Progenitor cell of endocrine pancreas (in vitro differentiated cells): ENCODE data around the gene FZD7. TPM values are rescaled to one million over a fixed set of nuclear protein-coding genes. Genes with fewer than 3 reads are reported as not detected.

ENCODE experiments used
- DNase-seq: peaks from one replicate; pipeline ENCODE4 v3.0.0; 2021; ENCODE audit warnings: low spot score; ENCODE audit not compliant: unreplicated experiment
- H3K27ac Mint-ChIP-seq: 2 replicates; pipeline ENCODE4 v1.8.0; 2021; ENCODE audit warnings: mild to moderate bottlenecking, moderate library complexity, mixed read lengths
- H3K27me3 Mint-ChIP-seq: 2 replicates; pipeline ENCODE4 v1.8.0; 2021; ENCODE audit warnings: mixed read lengths
- H3K36me3 Mint-ChIP-seq: 2 replicates; pipeline ENCODE4 v1.8.0; 2022; ENCODE audit warnings: mixed read lengths; ENCODE audit not compliant: insufficient read depth
- H3K4me1 Mint-ChIP-seq: 2 replicates; pipeline ENCODE4 v1.8.0; 2021; ENCODE audit warnings: low read depth, mixed read lengths
- H3K4me3 Mint-ChIP-seq: 2 replicates; pipeline ENCODE4 v1.8.0; 2021; ENCODE audit warnings: low read depth, mild to moderate bottlenecking, moderate library complexity, mixed read lengths
- H3K9me3 Mint-ChIP-seq: 2 replicates; pipeline ENCODE4 v1.8.0; 2021; ENCODE audit warnings: low read depth, mixed read lengths
- total RNA-seq: library from RNA; stranded (reverse); gene quantifications from 2 replicates; pipeline ENCODE4 v1.2.1, GENCODE V29; 2021
- TF ChIP-seq, protein P1 (sequence below): fragments of 200-600 bp; sonication (generic); IDR thresholded peaks from one replicate; pipeline ENCODE4 v1.5.0; 2021; ENCODE audit warnings: antibody characterized with exemption, mild to moderate bottlenecking; ENCODE audit not compliant: unreplicated experiment

FZD7 gene
- total RNA-seq, 1 donor from 2014 or later = 74.2 TPM

DNA sequence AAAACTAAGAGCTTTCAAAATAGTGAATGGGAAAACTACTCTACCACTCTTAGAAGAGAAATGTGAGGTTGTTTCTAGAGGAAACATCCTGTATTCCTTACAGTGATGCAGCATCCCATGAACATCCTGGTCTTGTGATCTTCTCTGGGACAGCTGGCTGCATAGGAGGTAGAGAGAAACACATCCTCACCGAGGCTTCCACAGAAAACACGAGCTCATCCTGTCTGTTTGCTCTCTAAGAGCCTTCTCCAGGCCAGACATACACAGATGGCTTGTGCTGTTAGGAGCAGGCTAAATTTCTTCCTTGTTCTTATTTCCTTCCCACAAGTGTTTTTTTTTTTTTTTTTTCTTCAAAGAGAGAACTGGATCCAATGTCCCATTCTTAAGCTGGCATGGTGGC lies 14.7 kb upstream of the FZD7 start:
- Mint-ChIP-seq H3K9me3 (no peaks in the 10 kb centered on the region), H3K27ac (no peak overlapping the region), H3K4me3 (no peak overlapping the region), H3K4me1 (peaks cover 18% of the 10 kb centered on the region), H3K27me3 (no peaks in the 10 kb centered on the region), H3K36me3 (no peaks in the 10 kb centered on the region)
- TF ChIP-seq, protein P1, sequence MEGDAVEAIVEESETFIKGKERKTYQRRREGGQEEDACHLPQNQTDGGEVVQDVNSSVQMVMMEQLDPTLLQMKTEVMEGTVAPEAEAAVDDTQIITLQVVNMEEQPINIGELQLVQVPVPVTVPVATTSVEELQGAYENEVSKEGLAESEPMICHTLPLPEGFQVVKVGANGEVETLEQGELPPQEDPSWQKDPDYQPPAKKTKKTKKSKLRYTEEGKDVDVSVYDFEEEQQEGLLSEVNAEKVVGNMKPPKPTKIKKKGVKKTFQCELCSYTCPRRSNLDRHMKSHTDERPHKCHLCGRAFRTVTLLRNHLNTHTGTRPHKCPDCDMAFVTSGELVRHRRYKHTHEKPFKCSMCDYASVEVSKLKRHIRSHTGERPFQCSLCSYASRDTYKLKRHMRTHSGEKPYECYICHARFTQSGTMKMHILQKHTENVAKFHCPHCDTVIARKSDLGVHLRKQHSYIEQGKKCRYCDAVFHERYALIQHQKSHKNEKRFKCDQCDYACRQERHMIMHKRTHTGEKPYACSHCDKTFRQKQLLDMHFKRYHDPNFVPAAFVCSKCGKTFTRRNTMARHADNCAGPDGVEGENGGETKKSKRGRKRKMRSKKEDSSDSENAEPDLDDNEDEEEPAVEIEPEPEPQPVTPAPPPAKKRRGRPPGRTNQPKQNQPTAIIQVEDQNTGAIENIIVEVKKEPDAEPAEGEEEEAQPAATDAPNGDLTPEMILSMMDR = no peak
- DNase-seq = no peak

- TF ChIP-seq, protein P1 = no peak
- DNase-seq = no peak
- H3K27ac Mint-ChIP-seq = no peak overlapping the region
- H3K27me3 Mint-ChIP-seq = no peaks in the 10 kb centered on the region
- H3K9me3 Mint-ChIP-seq = no peaks in the 10 kb centered on the region
- H3K4me3 Mint-ChIP-seq = no peak overlapping the region
- H3K4me1 Mint-ChIP-seq = peaks cover 19% of the 10 kb centered on the region
- H3K36me3 Mint-ChIP-seq = no peaks in the 10 kb centered on the region
These were observed 13.8 kb upstream of the FZD7 start for GRCh38 chr2:202019689-202020450.

DNA sequence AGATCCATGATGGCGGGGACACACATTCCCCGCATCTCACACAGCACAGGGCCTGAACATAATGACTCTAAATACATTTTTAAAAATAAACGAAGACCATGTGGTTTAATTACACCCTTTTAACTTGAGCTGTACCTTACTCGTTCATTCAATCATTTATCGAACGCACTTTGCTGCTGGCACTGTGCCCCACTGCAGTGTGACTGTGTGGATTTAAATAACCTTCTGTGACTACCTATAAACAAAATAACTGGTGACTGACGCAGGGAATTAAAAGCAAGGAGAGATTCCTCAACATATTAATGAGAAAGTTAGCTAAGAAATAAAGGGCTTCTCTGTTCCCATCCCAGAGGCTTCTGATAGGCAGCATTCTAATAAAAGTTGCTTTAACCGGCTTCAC lies 10.9 kb upstream of the FZD7 start:
- Mint-ChIP-seq H3K9me3 (no peaks in the 10 kb centered on the region), H3K4me1 (peaks cover 19% of the 10 kb centered on the region), H3K4me3 (no peak overlapping the region), H3K27ac (no peak overlapping the region), H3K36me3 (no peaks in the 10 kb centered on the region), H3K27me3 (peaks cover 3% of the 10 kb centered on the region)
- TF ChIP-seq, protein P1 = no peak
- no peak for DNase-seq

- no peak for DNase-seq
- Mint-ChIP-seq H3K4me3 (no peak overlapping the region), H3K36me3 (no peaks in the 10 kb centered on the region), H3K27ac (peak overlapping the region; percentile 79), H3K9me3 (no peaks in the 10 kb centered on the region), H3K27me3 (peaks cover 3% of the 10 kb centered on the region), H3K4me1 (peaks cover 19% of the 10 kb centered on the region)
- TF ChIP-seq, protein P1 = no peak
These were observed 10.3 kb upstream of the FZD7 start for GRCh38 chr2:202023198-202023903.

DNA sequence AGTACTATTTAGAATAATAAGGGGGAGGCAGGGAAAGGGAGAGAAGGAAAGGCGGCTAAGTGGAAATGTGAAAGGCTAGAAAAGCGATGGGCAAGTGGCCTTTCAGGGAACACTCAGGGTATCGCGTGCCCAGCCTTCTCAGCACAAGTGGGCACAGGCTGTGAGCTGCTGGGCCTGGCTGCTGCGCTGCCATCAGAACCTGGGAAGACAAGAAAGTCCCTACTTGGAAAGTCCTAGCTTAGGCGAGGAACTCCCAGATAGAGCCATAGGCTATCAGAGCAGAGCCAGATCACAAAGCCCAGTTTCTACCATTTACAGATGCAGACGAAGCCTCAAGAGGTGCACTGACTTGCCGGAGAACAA lies 9.8 kb upstream of the FZD7 start:
- Mint-ChIP-seq H3K9me3 (no peaks in the 10 kb centered on the region), H3K27ac (peak overlapping the region; percentile 79), H3K27me3 (peaks cover 3% of the 10 kb centered on the region), H3K36me3 (no peaks in the 10 kb centered on the region), H3K4me3 (no peak overlapping the region), H3K4me1 (peaks cover 19% of the 10 kb centered on the region)
- DNase-seq = no peak
- TF ChIP-seq, protein P1 = no peak
